ENCODE data around the gene WARS2.

WARS2 gene

GRCh38 chr1:119048624-119049404 is 91.6 kb downstream of the WARS2 start:
- TF ChIP-seq CTCF (conservative IDR thresholded peaks at IDR 0.05) = no peak
- no peak for TF ChIP-seq ZFX (IDR thresholded peaks at IDR 0.05)
- no peak overlapping the region for H3K27ac ChIP-seq

- H3K27ac ChIP-seq = no peak overlapping the region
- TF ChIP-seq ZFX (IDR thresholded peaks at IDR 0.05) = no peak
- TF ChIP-seq CTCF (conservative IDR thresholded peaks at IDR 0.05) = no peak
Measured at GRCh38 chr1:119046785-119047438, 93.5 kb downstream of the WARS2 start.

- no peak overlapping the region for H3K27ac ChIP-seq
- no peak for TF ChIP-seq CTCF (conservative IDR thresholded peaks at IDR 0.05)
- TF ChIP-seq ZFX (IDR thresholded peaks at IDR 0.05) = no peak
Measured at GRCh38 chr1:119046429-119046784, 94.0 kb downstream of the WARS2 start.

- no peak overlapping the region for H3K27ac ChIP-seq
- TF ChIP-seq CTCF (conservative IDR thresholded peaks at IDR 0.05) = no peak
Measured at GRCh38 chr1:119045096-119045746, 95.2 kb downstream of the WARS2 start.

- no peak for TF ChIP-seq ZFX (IDR thresholded peaks at IDR 0.05)
- TF ChIP-seq CTCF (conservative IDR thresholded peaks at IDR 0.05) = no peak
Measured at GRCh38 chr1:119040906-119041305, 99.5 kb downstream of the WARS2 start.

GRCh38 chr1:119040489-119040888 is 100.0 kb downstream of the WARS2 start:
- no peak overlapping the region for H3K27ac ChIP-seq
- TF ChIP-seq CTCF (conservative IDR thresholded peaks at IDR 0.05) (no peak), ZFX (IDR thresholded peaks at IDR 0.05) (no peak)

More at GRCh38 chr1:119040906-119041305, 99.5 kb downstream of the WARS2 start:
- no peak overlapping the region for H3K27ac ChIP-seq

GRCh38 chr1:119038363-119038762 is 102.1 kb downstream of the WARS2 start:
- TF ChIP-seq ZFX (IDR thresholded peaks at IDR 0.05) (no peak), CTCF (conservative IDR thresholded peaks at IDR 0.05) (no peak)
- no peak overlapping the region for H3K27ac ChIP-seq
